Measurements from ENCODE around the gene PDE2A.

The PDE2A gene

GRCh38 chr11:72613450-72613849 lies 60.8 kb downstream of the PDE2A start:
- no peak for DNase-seq (ENCODE audit: low read depth)

DNA sequence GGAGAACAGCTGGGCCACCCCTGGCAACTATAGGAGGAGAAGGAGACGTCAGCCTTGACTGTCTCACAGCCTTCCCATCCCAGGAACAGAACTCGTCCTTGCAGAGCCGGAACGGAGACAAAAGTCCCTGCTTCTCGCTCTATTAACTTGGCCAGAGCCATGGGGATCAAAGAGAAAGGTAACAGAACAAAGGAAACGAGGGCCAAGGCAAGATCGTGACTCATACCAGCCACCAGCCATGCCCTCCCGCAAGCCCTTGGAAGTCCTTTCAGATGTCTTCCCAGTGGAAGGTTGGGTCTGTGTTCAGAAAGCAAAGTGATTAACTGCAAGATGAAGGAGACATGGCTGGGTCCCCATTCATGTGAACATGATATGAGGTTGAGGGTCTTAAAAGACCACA lies 64.7 kb downstream of the PDE2A start:
- DNase-seq (ENCODE audit: low read depth) = no peak

- DNase-seq (ENCODE audit: low read depth) = no peak
These were observed 65.2 kb downstream of the PDE2A start for GRCh38 chr11:72609045-72609444.

DNA sequence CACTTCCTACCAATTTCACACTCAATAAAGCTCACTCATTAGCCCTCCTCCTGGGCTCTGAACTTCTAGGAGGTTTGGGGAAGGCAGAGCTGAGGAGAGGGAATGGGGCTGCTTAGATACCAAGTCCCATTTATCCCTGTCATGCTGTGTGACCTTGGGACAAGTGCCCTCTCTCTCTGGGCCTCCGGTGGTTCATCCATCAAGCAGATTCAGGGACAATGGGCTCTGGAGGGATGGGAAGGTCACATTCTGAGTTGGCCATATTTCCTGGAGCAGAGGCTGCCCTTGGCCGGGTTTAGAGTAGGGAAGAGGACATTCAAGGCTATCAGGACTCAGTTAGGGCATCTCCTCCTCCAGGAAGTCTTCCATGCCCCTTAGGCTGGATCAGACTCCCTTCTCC lies 66.7 kb downstream of the PDE2A start:
- DNase-seq (ENCODE audit: low read depth) = no peak

DNA sequence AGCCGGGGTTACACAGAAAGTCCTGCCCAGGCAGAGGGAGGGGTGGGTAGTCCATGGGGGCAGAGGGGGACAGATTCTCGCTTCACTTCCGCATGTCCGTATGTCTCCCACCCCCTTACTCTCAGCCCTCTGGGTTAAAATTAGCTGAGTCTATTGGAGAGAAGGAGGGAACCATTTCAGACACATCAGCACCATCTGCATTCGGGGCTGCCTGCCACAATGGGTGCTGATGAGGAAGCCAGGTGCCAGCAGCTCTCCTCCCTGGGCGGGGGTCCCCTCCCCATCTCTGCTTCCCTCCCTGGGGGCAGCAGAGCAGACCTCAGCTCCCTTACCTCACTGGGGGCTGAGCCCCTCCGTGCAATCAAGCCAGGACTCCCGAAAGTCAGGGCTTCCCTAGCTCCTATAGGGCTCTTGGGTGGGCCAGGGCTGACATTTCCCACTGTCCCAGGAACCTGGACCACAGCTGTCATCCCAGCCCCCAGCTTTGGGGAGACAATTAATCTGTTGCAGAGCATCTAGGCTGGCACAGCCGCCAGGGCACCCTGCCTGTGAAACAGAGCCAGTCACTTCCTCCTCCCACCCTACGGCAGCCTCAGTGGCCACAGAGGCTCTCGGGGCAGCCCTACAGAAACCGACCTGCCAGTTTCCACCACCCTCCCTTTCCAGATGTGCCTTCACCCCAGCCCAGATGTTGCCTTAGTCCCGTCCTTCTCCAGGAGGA lies 67.3 kb downstream of the PDE2A start:
- DNase-seq (ENCODE audit: low read depth) = no peak

DNA sequence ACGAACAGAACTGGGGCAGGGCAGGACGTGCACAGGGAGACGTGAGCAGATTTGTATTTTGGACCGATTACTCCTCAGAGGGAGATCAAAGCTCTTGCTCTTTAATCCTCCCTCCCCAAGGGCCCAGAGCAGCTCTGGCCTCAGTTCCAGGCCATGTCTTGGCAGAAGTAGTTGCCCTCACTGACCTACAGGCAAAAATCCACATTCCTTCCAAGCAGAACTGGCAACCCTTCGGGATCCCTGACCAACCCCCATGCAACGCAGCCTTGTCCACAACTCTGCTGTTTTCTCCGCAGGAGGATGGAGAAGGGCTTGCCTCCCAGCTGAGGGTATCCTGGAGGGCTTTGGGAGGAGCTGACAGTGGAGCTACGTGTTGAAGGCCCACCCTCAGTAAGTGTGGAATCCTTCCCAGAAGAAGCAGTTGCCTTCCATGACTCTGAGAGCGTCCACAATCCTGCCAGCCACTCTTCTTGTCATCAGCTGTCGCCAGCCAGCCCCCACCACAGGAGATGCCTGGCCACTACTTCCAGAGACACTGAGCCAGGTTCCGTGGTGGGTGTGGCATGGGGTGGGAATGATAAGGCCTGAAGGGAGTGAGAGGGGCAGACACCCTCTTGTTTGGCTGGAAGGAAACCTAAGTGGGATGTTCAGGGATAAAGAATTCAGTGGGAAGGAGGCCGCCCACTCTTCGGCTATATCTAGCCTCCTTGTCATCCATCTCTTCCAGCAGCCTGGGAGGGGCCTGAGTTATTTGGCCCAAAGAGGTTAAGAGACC lies 68.1 kb downstream of the PDE2A start:
- DNase-seq (ENCODE audit: low read depth) = no peak

GRCh38 chr11:72604256-72604655 lies 70.0 kb downstream of the PDE2A start:
- DNase-seq (ENCODE audit: low read depth) = no peak

GRCh38 chr11:72602250-72602904 lies 71.8 kb downstream of the PDE2A start:
- DNase-seq (ENCODE audit: low read depth) = no peak

DNA sequence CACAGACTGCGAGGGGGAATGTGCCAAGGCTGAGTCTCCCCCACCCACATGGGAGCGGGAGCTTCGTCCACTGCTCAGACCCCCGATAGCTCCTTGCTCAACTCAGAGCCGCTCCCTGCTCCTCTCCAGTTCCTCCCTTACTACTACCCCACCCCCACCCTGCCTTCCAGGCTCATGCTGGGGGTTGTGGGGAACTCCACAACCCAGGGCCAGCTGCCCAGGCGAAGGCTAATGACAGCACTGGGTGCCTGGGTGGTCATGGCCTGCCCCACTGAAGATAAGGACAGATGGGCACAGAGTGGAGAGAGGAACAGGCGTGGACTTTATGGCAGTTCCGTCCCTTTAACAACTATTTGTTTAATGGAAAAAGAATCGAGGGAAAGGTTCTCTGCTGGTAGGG lies 73.7 kb downstream of the PDE2A start:
- DNase-seq (ENCODE audit: low read depth) = no peak

- no peak for DNase-seq (ENCODE audit: low read depth)
These were observed 74.7 kb downstream of the PDE2A start for GRCh38 chr11:72599325-72600117.

GRCh38 chr11:72598906-72599305 lies 75.3 kb downstream of the PDE2A start:
- DNase-seq (ENCODE audit: low read depth) = no peak

DNA sequence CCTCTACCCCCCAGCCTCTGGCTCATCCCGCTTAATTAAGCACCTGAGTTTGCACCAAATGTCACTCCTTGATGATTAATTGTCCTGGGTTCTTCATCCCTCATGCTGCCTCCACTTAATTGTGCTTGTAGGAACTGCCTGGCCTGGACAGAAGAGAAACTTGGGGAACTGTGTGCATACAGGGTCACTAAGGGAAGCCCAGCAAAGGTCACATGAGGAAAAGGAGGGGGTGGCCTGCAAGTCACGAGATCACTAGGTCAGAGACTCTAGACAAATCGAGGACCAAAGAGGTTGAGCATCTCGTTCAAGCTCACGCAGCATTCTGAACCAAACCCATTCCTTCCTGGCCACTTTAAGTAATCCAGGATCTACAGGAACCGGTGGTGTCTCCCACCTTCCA lies 75.8 kb downstream of the PDE2A start:
- DNase-seq (ENCODE audit: low read depth) = no peak

DNA sequence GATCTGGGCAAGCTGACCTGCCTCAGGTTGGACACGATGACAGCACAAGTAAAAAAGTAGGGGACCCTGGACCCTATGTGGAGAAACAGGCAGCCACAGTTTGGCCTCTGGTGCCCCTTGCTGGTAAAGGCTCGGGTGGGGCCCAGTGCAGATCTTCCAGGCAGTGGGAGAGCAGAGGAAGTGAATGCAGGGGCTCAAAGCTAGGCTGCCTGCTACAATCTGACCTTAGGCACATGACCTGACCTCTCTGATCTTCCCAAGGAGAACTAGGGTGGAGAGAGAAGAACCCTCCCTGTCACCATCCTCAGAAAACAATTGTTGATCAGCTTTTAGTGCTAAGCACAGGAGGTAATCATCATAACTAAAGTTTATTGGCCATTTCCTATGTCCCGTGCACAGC lies 76.5 kb downstream of the PDE2A start:
- DNase-seq (ENCODE audit: low read depth) = no peak

DNA sequence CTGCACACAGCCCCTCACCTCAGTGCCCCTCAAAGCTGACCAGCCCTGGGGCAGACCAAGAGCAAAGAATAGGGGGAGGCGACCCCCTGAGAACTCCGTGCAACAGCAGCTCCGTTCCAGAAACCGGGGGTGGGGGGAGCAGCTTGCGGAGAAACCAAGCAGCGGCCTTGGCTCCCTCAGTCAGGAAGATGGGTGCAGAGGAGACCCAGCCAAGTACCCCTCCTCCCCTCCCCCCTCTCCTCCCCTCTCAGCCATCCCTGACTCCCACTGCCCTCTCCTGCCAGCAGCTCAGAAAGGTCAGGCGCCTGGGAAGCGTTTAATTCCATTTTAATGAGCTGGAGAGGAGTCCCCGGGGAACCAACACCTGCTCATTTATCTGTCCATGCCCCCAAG lies 78.9 kb downstream of the PDE2A start:
- no peak for DNase-seq (ENCODE audit: low read depth)

GRCh38 chr11:72594493-72595291 lies 79.5 kb downstream of the PDE2A start:
- DNase-seq (ENCODE audit: low read depth) = no peak

- no peak for DNase-seq (ENCODE audit: low read depth)
These were observed 81.3 kb downstream of the PDE2A start for GRCh38 chr11:72592698-72593495.

GRCh38 chr11:72591785-72592502 lies 82.3 kb downstream of the PDE2A start:
- DNase-seq (ENCODE audit: low read depth) = no peak

- no peak for DNase-seq (ENCODE audit: low read depth)
These were observed 83.2 kb downstream of the PDE2A start for GRCh38 chr11:72591023-72591422.

DNA sequence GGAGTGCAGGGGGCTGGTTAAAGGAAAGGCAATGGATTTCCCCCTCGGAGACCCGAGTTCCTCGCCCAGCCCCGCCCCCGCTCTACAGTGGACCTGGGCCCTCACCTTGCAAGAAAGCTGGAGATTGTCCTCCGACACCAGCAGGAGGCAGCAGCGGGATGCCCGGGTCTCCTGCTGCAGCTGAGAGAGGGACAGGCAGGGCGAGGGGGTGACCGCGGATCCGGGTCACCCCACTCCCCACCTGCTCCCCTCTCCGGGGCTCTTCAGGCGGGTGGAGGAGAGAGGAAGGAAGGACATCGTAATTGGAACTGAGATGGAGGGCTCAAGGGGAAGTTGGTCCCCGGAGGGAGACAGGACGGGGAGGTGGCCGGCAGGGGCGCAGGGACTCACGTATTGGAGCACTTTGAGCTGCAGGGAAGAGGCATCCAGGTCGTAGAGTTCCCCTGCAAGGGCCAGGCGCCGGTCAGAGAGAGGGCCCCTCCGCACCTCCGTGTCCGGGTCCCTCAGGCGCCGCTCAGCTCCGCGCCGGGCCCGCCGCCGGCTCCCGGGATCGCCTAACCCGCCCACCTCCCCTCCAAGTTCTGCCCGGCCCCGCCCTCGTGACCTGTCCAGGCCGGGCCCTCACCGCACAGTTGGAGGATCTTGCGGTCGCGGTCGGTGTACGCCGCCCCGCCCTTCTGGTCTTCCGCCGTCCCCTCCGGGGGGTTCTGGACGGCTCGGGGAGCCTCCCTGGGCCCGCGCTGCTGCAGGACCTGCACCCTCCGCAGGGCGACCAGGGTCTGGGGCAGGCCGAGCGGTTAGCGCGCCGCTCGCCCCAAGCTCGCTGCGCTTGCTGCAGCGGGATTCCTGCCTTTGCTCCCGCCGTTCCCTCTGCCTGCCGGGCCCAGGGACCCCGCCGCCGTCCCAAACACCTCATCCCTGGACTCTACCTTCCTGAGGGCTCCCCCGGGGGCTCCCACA lies 84.1 kb downstream of the PDE2A start:
- no peak for DNase-seq (ENCODE audit: low read depth)

Data from HS-27A (cell line).